ENCODE data around the gene INO80B. TPM values are rescaled to one million over a fixed set of nuclear protein-coding genes. Genes with fewer than 3 reads are reported as not detected.

INO80B gene
- total RNA-seq, 1 experiment from 2014 or later = 26.5 TPM

GRCh38 chr2:74418312-74418711 lies 36.6 kb upstream of the INO80B start:
- in situ Hi-C loops (cut with HindIII; ENCODE audit: low pct_unique_long_range_greater_than_20kb, low sequenced_read_pairs) = no loop called here
- CTCF ChIA-PET = interaction anchor here (0.6 kb wide), 1 partner anchor 24 kb away, joined by 3 read pairs; no protein-coding TSS in a partner anchor
- ATAC-seq = no peak

GRCh38 chr2:74419345-74419744 lies 35.5 kb upstream of the INO80B start:
- H3K9me3 ChIP-seq (ENCODE audit: control insufficient read depth, insufficient read depth, low read depth, low read length) = no peaks in the 10 kb centered on the region
- peaks cover 4% of the 10 kb centered on the region; the same call in 1 of the 2 replicates for H3K4me1 ChIP-seq (ENCODE audit: control insufficient read depth, insufficient read depth, low read length)
- no TSS peak for BruUV-seq (replicated peaks)
- ATAC-seq = no peak
- DNase-seq (ENCODE audit: low read depth, low spot score) = no peak
- ChIA-PET CTCF (no interaction called here), POLR2A (interaction anchor here (0.6 kb wide), 1 partner anchor 10 kb away, joined by 4 read pairs; no protein-coding TSS in a partner anchor)
- no peak overlapping the region for H3K4me3 ChIP-seq (ENCODE audit: low read depth in 2 of 2, low read length in 2 of 2)
- no peaks in the 10 kb centered on the region; the same call in 1 of the 2 replicates for H3K36me3 ChIP-seq (ENCODE audit: control insufficient read depth, insufficient read depth, low read length)
- in situ Hi-C loops (cut with HindIII; ENCODE audit: low pct_unique_long_range_greater_than_20kb, low sequenced_read_pairs) (no loop called here), intact Hi-C loops (cut with micrococcal nuclease; ENCODE audit: unreplicated experiment) (no loop called here)
- H3K27ac ChIP-seq (ENCODE audit: low read length) = no peak overlapping the region
- TF ChIP-seq REST (IDR thresholded peaks at IDR 0.05; ENCODE audit: insufficient read depth in 1 of 2, low read depth in 2 of 2, low read length in 1 of 2) (no peak), TCF7L2 (IDR thresholded peaks at IDR 0.05; ENCODE audit: low read depth, low read length) (no peak), POLR2AphosphoS5 (IDR thresholded peaks at IDR 0.05; ENCODE audit: low read depth, low read length) (no peak), CTCF (IDR thresholded peaks at IDR 0.05) (no peak), SIN3A (IDR thresholded peaks at IDR 0.05; ENCODE audit: borderline replicate concordance, insufficient read depth, low read depth, low read length) (no peak)
- no peaks in the 10 kb centered on the region for H3K27me3 ChIP-seq (ENCODE audit: control insufficient read depth, insufficient read depth, low read length)

More at GRCh38 chr2:74418312-74418711, 36.6 kb upstream of the INO80B start:
- Histone ChIP-seq H3K4me3 (ENCODE audit: low read depth in 2 of 2, low read length in 2 of 2) (no peak overlapping the region), H3K27ac (ENCODE audit: low read length) (no peak overlapping the region), H3K4me1 (ENCODE audit: control insufficient read depth, insufficient read depth, low read length) (peaks cover 4% of the 10 kb centered on the region; the same call in 1 of the 2 replicates), H3K9me3 (ENCODE audit: control insufficient read depth, insufficient read depth, low read depth, low read length) (no peaks in the 10 kb centered on the region), H3K36me3 (ENCODE audit: control insufficient read depth, insufficient read depth, low read length) (no peaks in the 10 kb centered on the region; the same call in 1 of the 2 replicates), H3K27me3 (ENCODE audit: control insufficient read depth, insufficient read depth, low read length) (no peaks in the 10 kb centered on the region)
- no peak for TF ChIP-seq TCF7L2 (IDR thresholded peaks at IDR 0.05; ENCODE audit: low read depth, low read length)
- TF ChIP-seq REST (IDR thresholded peaks at IDR 0.05; ENCODE audit: insufficient read depth in 1 of 2, low read depth in 2 of 2, low read length in 1 of 2) = no peak
- TF ChIP-seq CTCF (IDR thresholded peaks at IDR 0.05) = no peak
- no peak for TF ChIP-seq POLR2AphosphoS5 (IDR thresholded peaks at IDR 0.05; ENCODE audit: low read depth, low read length)
- TF ChIP-seq SIN3A (IDR thresholded peaks at IDR 0.05; ENCODE audit: borderline replicate concordance, insufficient read depth, low read depth, low read length) = no peak
- no peak for DNase-seq (ENCODE audit: low read depth, low spot score)
- POLR2A ChIA-PET = interaction anchor here (0.6 kb wide), 1 partner anchor 677 kb away, joined by 3 read pairs; no protein-coding TSS in a partner anchor
- intact Hi-C loops (cut with micrococcal nuclease; ENCODE audit: unreplicated experiment) = no loop called here
- no TSS peak for BruUV-seq (replicated peaks)
